Kidney capillary endothelial cell (primary cell): ENCODE measurements around the gene TMEM14A.
A peak's percentile ranks its signal among the peaks of the same experiment; 100 is the strongest.
"Not testable (repeated sequence)": the region's sequence is repeated elsewhere in the genome, so short reads cannot be mapped to it uniquely, and the experiment has no call there.

Experiments used
- DNase-seq: peaks from one replicate; pipeline ENCODE4 v3.0.0-alpha.2; 2018; ENCODE audit warnings: low spot score

TMEM14A gene

GRCh38 chr6:52657870-52658269 is 13.0 kb upstream of the TMEM14A start:
- DNase-seq: no peak

GRCh38 chr6:52661551-52661950 is 9.4 kb upstream of the TMEM14A start:
- no peak for DNase-seq

GRCh38 chr6:52662031-52662430 is 8.9 kb upstream of the TMEM14A start:
- no peak for DNase-seq

- peak; percentile 75 for DNase-seq
These were observed 7.6 kb upstream of the TMEM14A start for GRCh38 chr6:52663120-52663935.

GRCh38 chr6:52663936-52664185 is 7.1 kb upstream of the TMEM14A start:
- no peak for DNase-seq

GRCh38 chr6:52664186-52664990 is 6.5 kb upstream of the TMEM14A start:
- DNase-seq: peak; percentile 88

GRCh38 chr6:52664991-52665686 is 5.8 kb upstream of the TMEM14A start:
- no peak for DNase-seq

- DNase-seq: no peak
These were observed 4.8 kb upstream of the TMEM14A start for GRCh38 chr6:52666071-52666470.

- no peak for DNase-seq
These were observed 4.4 kb upstream of the TMEM14A start for GRCh38 chr6:52666523-52666922.

GRCh38 chr6:52667572-52667971 is 3.3 kb upstream of the TMEM14A start:
- no peak for DNase-seq

- no peak for DNase-seq
These were observed 763 bp downstream of the TMEM14A start for GRCh38 chr6:52671676-52672075.

- DNase-seq: no peak
These were observed 1.6 kb downstream of the TMEM14A start for GRCh38 chr6:52672412-52673025.

GRCh38 chr6:52674666-52675065 is 3.8 kb downstream of the TMEM14A start:
- DNase-seq: no peak

- no peak for DNase-seq
These were observed 4.5 kb downstream of the TMEM14A start for GRCh38 chr6:52675372-52675771.

- DNase-seq: not testable (repeated sequence)
These were observed 5.7 kb downstream of the TMEM14A start for GRCh38 chr6:52676631-52677030.

GRCh38 chr6:52681416-52681815 is 10.5 kb downstream of the TMEM14A start:
- DNase-seq: no peak

- no peak for DNase-seq
These were observed 16.2 kb downstream of the TMEM14A start for GRCh38 chr6:52686878-52687699.

- DNase-seq: no peak
These were observed 18.9 kb downstream of the TMEM14A start for GRCh38 chr6:52689857-52690256.

- DNase-seq: no peak
These were observed 20.8 kb downstream of the TMEM14A start for GRCh38 chr6:52691718-52692117.

GRCh38 chr6:52693773-52694172 is 22.9 kb downstream of the TMEM14A start:
- no peak for DNase-seq

- no peak for DNase-seq
These were observed 23.5 kb downstream of the TMEM14A start for GRCh38 chr6:52694404-52694803.

- no peak for DNase-seq
These were observed 25.5 kb downstream of the TMEM14A start for GRCh38 chr6:52696418-52696817.
